ENCODE measurements around the gene SERPINE2.

The SERPINE2 gene

DNA sequence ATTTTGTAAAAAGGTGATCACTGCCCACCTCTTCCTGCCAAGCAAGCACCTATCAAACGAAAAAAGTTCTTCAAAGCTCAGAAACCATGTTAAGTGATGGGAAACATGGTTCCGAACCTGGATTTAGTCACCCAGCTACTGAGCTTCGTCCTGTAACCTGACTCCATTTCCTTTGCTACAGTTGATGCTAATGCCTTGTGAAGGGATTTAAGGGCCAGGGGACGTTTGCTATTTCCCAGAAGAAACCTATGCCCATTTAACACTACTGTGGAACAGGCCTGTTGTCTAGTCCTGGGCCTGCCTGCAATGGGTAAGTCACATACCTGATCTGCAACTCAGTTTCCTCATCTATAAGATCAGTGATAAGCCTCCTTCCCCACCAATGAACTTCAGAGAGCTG is 14.8 kb downstream of the SERPINE2 start:
- Histone ChIP-seq H3K79me1 (ENCODE audit: low read depth, low read length) (no peaks in the 10 kb centered on the region), H3K14ac (ENCODE audit: low read length) (no peak overlapping the region), H2BK120ac (ENCODE audit: low read depth, low read length) (no peak overlapping the region), H2AFZ (ENCODE audit: low read length) (no peak overlapping the region), H3K18ac (ENCODE audit: low read length) (no peak overlapping the region), H2BK15ac (ENCODE audit: low read length) (no peak overlapping the region), H2BK5ac (ENCODE audit: low read length) (no peak overlapping the region), H4K8ac (ENCODE audit: low read depth, low read length) (no peak overlapping the region), H3K4ac (ENCODE audit: low read length) (no peak overlapping the region), H2BK12ac (ENCODE audit: low read length) (no peak overlapping the region), H3K4me3 (ENCODE audit: low read length in 2 of 2) (no peak overlapping the region), H3K9ac (ENCODE audit: low read depth, low read length, poor library complexity) (no peak overlapping the region), H2AK5ac (ENCODE audit: low read depth, low read length) (no peak overlapping the region), H3K36me3 (replicated peaks in 1 of 2; ENCODE audit: control insufficient read depth in 2 of 2, insufficient read depth in 2 of 2, low read length in 2 of 2) (no peaks in the 10 kb centered on the region), H3K4me1 (ENCODE audit: control insufficient read depth in 2 of 2, insufficient read depth in 1 of 2, low read depth in 1 of 2, low read length in 2 of 2) (peaks cover 0 to 13% of the 10 kb centered on the region in 2 donors), H4K91ac (ENCODE audit: low read depth, low read length, poor library complexity) (no peak overlapping the region), H3K23ac (ENCODE audit: low read depth, low read length, poor library complexity) (no peak overlapping the region), H3K27ac (replicated peaks; ENCODE audit: low read length) (no peak overlapping the region), H3K4me2 (ENCODE audit: insufficient read depth, low read length, poor library complexity, severe bottlenecking) (no peak overlapping the region), H3K27me3 (ENCODE audit: control insufficient read depth in 3 of 3, insufficient read depth in 3 of 3, low read depth in 1 of 3, low read length in 3 of 3) (no peaks in the 10 kb centered on the region), H3K9me3 (replicated peaks in 1 of 2; ENCODE audit: control insufficient read depth in 2 of 2, insufficient read depth in 1 of 2, low read depth in 1 of 2, low read length in 2 of 2) (no peaks in the 10 kb centered on the region)
- WGBS, 2 donors (ENCODE audit: extremely low coverage in 2 of 2, insufficient read length in 2 of 2, insufficient replicate concordance in 1 of 2): no CpG with 5 or more reads among the region's 4 CpGs
- no peak for DNase-seq (ENCODE audit: low spot score)

DNA sequence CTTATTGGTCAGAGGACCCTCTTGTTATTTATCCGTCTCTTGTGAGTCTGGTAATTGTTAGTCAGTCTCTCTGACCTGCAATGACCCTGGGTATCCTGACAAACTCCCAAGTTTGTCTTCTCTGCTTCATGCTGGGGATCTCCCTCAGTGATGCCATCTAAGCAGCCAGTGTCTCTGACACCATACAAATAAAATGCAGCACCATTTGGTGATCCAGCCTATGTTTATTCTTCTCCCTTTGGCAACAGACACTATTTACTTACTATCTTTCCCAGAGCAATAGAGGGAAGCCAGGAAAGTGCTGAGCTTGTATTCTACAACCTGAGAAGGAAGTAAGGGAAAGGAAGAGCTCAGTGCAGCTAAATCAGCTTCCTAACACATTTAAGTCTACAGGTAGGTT is 15.9 kb downstream of the SERPINE2 start:
- H3K27me3 ChIP-seq (ENCODE audit: control insufficient read depth in 3 of 3, insufficient read depth in 3 of 3, low read depth in 1 of 3, low read length in 3 of 3): no peaks in the 10 kb centered on the region
- H3K27ac ChIP-seq (replicated peaks; ENCODE audit: low read length): no peak overlapping the region
- no peaks in the 10 kb centered on the region for H3K9me3 ChIP-seq (replicated peaks in 1 of 2; ENCODE audit: control insufficient read depth in 2 of 2, insufficient read depth in 1 of 2, low read depth in 1 of 2, low read length in 2 of 2)
- no peak overlapping the region for H3K4me3 ChIP-seq (ENCODE audit: low read length in 2 of 2)
- H3K4me1 ChIP-seq (ENCODE audit: control insufficient read depth in 2 of 2, insufficient read depth in 1 of 2, low read depth in 1 of 2, low read length in 2 of 2): peaks cover 0 to 11% of the 10 kb centered on the region in 2 donors
- no peak overlapping the region for H3K9ac ChIP-seq (ENCODE audit: low read depth, low read length, poor library complexity)
- no peak overlapping the region for H2AK5ac ChIP-seq (ENCODE audit: low read depth, low read length)
- H4K8ac ChIP-seq (ENCODE audit: low read depth, low read length): no peak overlapping the region
- no peak overlapping the region for H2BK5ac ChIP-seq (ENCODE audit: low read length)
- no peak overlapping the region for H3K4me2 ChIP-seq (ENCODE audit: insufficient read depth, low read length, poor library complexity, severe bottlenecking)
- H4K91ac ChIP-seq (ENCODE audit: low read depth, low read length, poor library complexity): no peak overlapping the region
- H2AFZ ChIP-seq (ENCODE audit: low read length): no peak overlapping the region
- no peak overlapping the region for H3K18ac ChIP-seq (ENCODE audit: low read length)
- H3K36me3 ChIP-seq (replicated peaks in 1 of 2; ENCODE audit: control insufficient read depth in 2 of 2, insufficient read depth in 2 of 2, low read length in 2 of 2): no peaks in the 10 kb centered on the region
- no peak overlapping the region for H2BK15ac ChIP-seq (ENCODE audit: low read length)
- no peak overlapping the region for H3K14ac ChIP-seq (ENCODE audit: low read length)
- H3K4ac ChIP-seq (ENCODE audit: low read length): no peak overlapping the region
- H3K79me1 ChIP-seq (ENCODE audit: low read depth, low read length): no peaks in the 10 kb centered on the region
- no peak overlapping the region for H2BK12ac ChIP-seq (ENCODE audit: low read length)
- no CpG with 5 or more reads among the region's 1 CpG for WGBS, 2 donors (ENCODE audit: extremely low coverage in 2 of 2, insufficient read length in 2 of 2, insufficient replicate concordance in 1 of 2)
- no peak for DNase-seq (ENCODE audit: low spot score)
- H3K23ac ChIP-seq (ENCODE audit: low read depth, low read length, poor library complexity): no peak overlapping the region
- H2BK120ac ChIP-seq (ENCODE audit: low read depth, low read length): no peak overlapping the region

DNA sequence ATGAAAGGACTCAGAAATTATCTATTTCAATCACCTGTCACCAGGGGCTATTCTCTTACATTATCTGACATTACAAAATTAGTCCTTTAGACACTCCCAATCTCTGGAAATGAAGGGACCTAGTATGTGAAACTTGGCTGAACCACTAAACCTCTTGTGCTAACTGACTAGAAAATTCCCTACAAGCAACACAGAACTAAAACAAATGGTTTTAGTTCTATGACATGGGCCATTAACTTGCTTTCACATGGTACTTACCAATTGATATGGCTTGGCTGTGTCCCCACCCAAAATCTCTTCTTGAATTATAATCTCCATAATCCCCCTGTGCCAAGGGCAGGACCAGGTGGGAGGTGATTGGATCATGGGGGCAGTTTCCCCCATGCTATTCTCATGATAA is 16.6 kb downstream of the SERPINE2 start:
- no peak overlapping the region for H3K14ac ChIP-seq (ENCODE audit: low read length)
- H3K27me3 ChIP-seq (ENCODE audit: control insufficient read depth in 3 of 3, insufficient read depth in 3 of 3, low read depth in 1 of 3, low read length in 3 of 3): no peaks in the 10 kb centered on the region
- no peak for DNase-seq (ENCODE audit: low spot score)
- no peak overlapping the region for H4K91ac ChIP-seq (ENCODE audit: low read depth, low read length, poor library complexity)
- no peak overlapping the region for H3K23ac ChIP-seq (ENCODE audit: low read depth, low read length, poor library complexity)
- no peak overlapping the region for H2BK15ac ChIP-seq (ENCODE audit: low read length)
- no peak overlapping the region for H3K4me3 ChIP-seq (ENCODE audit: low read length in 2 of 2)
- H3K27ac ChIP-seq (replicated peaks; ENCODE audit: low read length): no peak overlapping the region
- no peak overlapping the region for H3K4me2 ChIP-seq (ENCODE audit: insufficient read depth, low read length, poor library complexity, severe bottlenecking)
- H3K4ac ChIP-seq (ENCODE audit: low read length): no peak overlapping the region
- H3K79me1 ChIP-seq (ENCODE audit: low read depth, low read length): no peaks in the 10 kb centered on the region
- no peak overlapping the region for H3K18ac ChIP-seq (ENCODE audit: low read length)
- H3K4me1 ChIP-seq (ENCODE audit: control insufficient read depth in 2 of 2, insufficient read depth in 1 of 2, low read depth in 1 of 2, low read length in 2 of 2): peaks cover 0 to 6% of the 10 kb centered on the region in 2 donors
- no peak overlapping the region for H2BK12ac ChIP-seq (ENCODE audit: low read length)
- no peak overlapping the region for H2AK5ac ChIP-seq (ENCODE audit: low read depth, low read length)
- H3K9me3 ChIP-seq (replicated peaks in 1 of 2; ENCODE audit: control insufficient read depth in 2 of 2, insufficient read depth in 1 of 2, low read depth in 1 of 2, low read length in 2 of 2): no peaks in the 10 kb centered on the region
- no peaks in the 10 kb centered on the region for H3K36me3 ChIP-seq (replicated peaks in 1 of 2; ENCODE audit: control insufficient read depth in 2 of 2, insufficient read depth in 2 of 2, low read length in 2 of 2)
- no peak overlapping the region for H2BK5ac ChIP-seq (ENCODE audit: low read length)
- H2BK120ac ChIP-seq (ENCODE audit: low read depth, low read length): no peak overlapping the region
- no peak overlapping the region for H2AFZ ChIP-seq (ENCODE audit: low read length)
- H4K8ac ChIP-seq (ENCODE audit: low read depth, low read length): no peak overlapping the region
- no peak overlapping the region for H3K9ac ChIP-seq (ENCODE audit: low read depth, low read length, poor library complexity)

DNA sequence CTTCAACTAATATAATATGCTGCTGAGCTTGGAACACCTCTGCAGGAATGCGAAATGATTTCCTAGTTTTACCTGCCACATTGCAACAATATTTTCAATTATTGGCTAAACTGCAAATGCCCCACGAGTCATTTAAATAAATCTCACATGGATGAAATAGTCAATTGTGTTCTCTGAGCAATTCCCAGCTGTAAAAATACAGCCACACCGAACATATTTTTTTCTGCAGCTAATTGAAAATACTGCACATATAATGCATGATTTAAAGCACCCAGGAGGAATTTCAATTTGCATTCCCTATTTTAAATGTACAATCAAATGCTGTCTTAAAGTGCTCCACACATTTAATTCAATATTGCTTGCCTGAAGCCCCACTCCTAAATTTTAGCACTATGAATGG is 18.6 kb downstream of the SERPINE2 start:
- H2BK15ac ChIP-seq (ENCODE audit: low read length): no peak overlapping the region
- no peaks in the 10 kb centered on the region for H3K9me3 ChIP-seq (replicated peaks in 1 of 2; ENCODE audit: control insufficient read depth in 2 of 2, insufficient read depth in 1 of 2, low read depth in 1 of 2, low read length in 2 of 2)
- H3K4me3 ChIP-seq (ENCODE audit: low read length in 2 of 2): no peak overlapping the region
- no peak overlapping the region for H2BK12ac ChIP-seq (ENCODE audit: low read length)
- no peak overlapping the region for H3K9ac ChIP-seq (ENCODE audit: low read depth, low read length, poor library complexity)
- H3K4ac ChIP-seq (ENCODE audit: low read length): no peak overlapping the region
- H3K36me3 ChIP-seq (replicated peaks in 1 of 2; ENCODE audit: control insufficient read depth in 2 of 2, insufficient read depth in 2 of 2, low read length in 2 of 2): no peaks in the 10 kb centered on the region
- no peak overlapping the region for H2BK5ac ChIP-seq (ENCODE audit: low read length)
- H3K4me2 ChIP-seq (ENCODE audit: insufficient read depth, low read length, poor library complexity, severe bottlenecking): no peak overlapping the region
- no peak for DNase-seq (ENCODE audit: low spot score)
- no peak overlapping the region for H2AK5ac ChIP-seq (ENCODE audit: low read depth, low read length)
- no peaks in the 10 kb centered on the region for H3K4me1 ChIP-seq (ENCODE audit: control insufficient read depth in 2 of 2, insufficient read depth in 1 of 2, low read depth in 1 of 2, low read length in 2 of 2)
- no peak overlapping the region for H4K8ac ChIP-seq (ENCODE audit: low read depth, low read length)
- no peak overlapping the region for H3K27ac ChIP-seq (replicated peaks; ENCODE audit: low read length)
- no peak overlapping the region for H2BK120ac ChIP-seq (ENCODE audit: low read depth, low read length)
- no peak overlapping the region for H3K14ac ChIP-seq (ENCODE audit: low read length)
- H3K79me1 ChIP-seq (ENCODE audit: low read depth, low read length): no peaks in the 10 kb centered on the region
- H3K18ac ChIP-seq (ENCODE audit: low read length): no peak overlapping the region
- H3K23ac ChIP-seq (ENCODE audit: low read depth, low read length, poor library complexity): no peak overlapping the region
- H2AFZ ChIP-seq (ENCODE audit: low read length): no peak overlapping the region
- no CpG with 5 or more reads among the region's 3 CpGs for whole genome bisulfite sequencing, 2 donors (ENCODE audit: extremely low coverage in 2 of 2, insufficient read length in 2 of 2, insufficient replicate concordance in 1 of 2)
- no peak overlapping the region for H4K91ac ChIP-seq (ENCODE audit: low read depth, low read length, poor library complexity)
- no peaks in the 10 kb centered on the region for H3K27me3 ChIP-seq (ENCODE audit: control insufficient read depth in 3 of 3, insufficient read depth in 3 of 3, low read depth in 1 of 3, low read length in 3 of 3)
